GM06990 (cell line): ENCODE data around the gene NAP1L1.

Experiments used
- DNase-seq: peaks from one replicate; pipeline ENCODE4 v3.0.0-alpha.2; 2011; ENCODE audit not compliant: insufficient read length; ENCODE audit errors: extremely low read depth
- H3K27me3 ChIP-seq: replicated peaks from 2 replicates; pipeline ENCODE4 v1.6.0; 2011; ENCODE audit warnings: low read length; ENCODE audit not compliant: control insufficient read depth, insufficient read depth
- H3K36me3 ChIP-seq: 2 replicates; pipeline ENCODE4 v1.5.1; 2011; ENCODE audit warnings: low read length; ENCODE audit not compliant: control insufficient read depth, insufficient read depth
- H3K4me3 ChIP-seq: replicated peaks from 2 replicates; pipeline ENCODE4 v1.5.1; 2011; ENCODE audit warnings: low read depth, mild to moderate bottlenecking, control low read depth, low read length
- CTCF ChIP-seq: IDR thresholded peaks from 2 replicates; pipeline ENCODE4 v1.5.1; 2011; ENCODE audit warnings: low read length, control low read depth, mild to moderate bottlenecking, inconsistent platforms; ENCODE audit not compliant: insufficient read depth, poor library complexity, severe bottlenecking

The NAP1L1 gene

GRCh38 chr12:76006028-76006925, 78.2 kb downstream of the NAP1L1 start:
- TF ChIP-seq CTCF: no peak
- DNase-seq: no peak
- no peaks in the 10 kb centered on the region for H3K27me3 ChIP-seq
- no peak overlapping the region for H3K4me3 ChIP-seq
- H3K36me3 ChIP-seq: no peaks in the 10 kb centered on the region

GRCh38 chr12:76003355-76003638, 81.2 kb downstream of the NAP1L1 start:
- no peaks in the 10 kb centered on the region for H3K27me3 ChIP-seq
- no peak overlapping the region for H3K4me3 ChIP-seq
- no peak for DNase-seq

GRCh38 chr12:76002598-76003354, 81.7 kb downstream of the NAP1L1 start:
- Histone ChIP-seq H3K4me3 (no peak overlapping the region), H3K27me3 (no peaks in the 10 kb centered on the region), H3K36me3 (no peaks in the 10 kb centered on the region)
- DNase-seq: no peak
- TF ChIP-seq CTCF: no peak

More at GRCh38 chr12:76003355-76003638, 81.2 kb downstream of the NAP1L1 start:
- no peaks in the 10 kb centered on the region for H3K36me3 ChIP-seq
- no peak for TF ChIP-seq CTCF

GRCh38 chr12:75998292-75999063, 86.0 kb downstream of the NAP1L1 start:
- Histone ChIP-seq H3K4me3 (no peak overlapping the region), H3K27me3 (no peaks in the 10 kb centered on the region), H3K36me3 (no peaks in the 10 kb centered on the region)
- no peak for DNase-seq
- no peak for TF ChIP-seq CTCF

- no peak for TF ChIP-seq CTCF
- H3K27me3 ChIP-seq: no peaks in the 10 kb centered on the region
Observed at GRCh38 chr12:75997658-75998057, 86.8 kb downstream of the NAP1L1 start.

More at GRCh38 chr12:75997658-75998057, 86.8 kb downstream of the NAP1L1 start:
- Histone ChIP-seq H3K36me3 (no peaks in the 10 kb centered on the region), H3K4me3 (no peak overlapping the region)
- DNase-seq: no peak
